RWPE1 (cell line): ENCODE results near the gene DONSON.

Experiments used
- CTCF ChIA-PET: fragments of 350-600 bp; sonication (Branson Sonifier 250); formaldehyde crosslinking; extraction: SDS; loops from one replicate; lab custom pipeline; 2021; lab: Yijun Ruan, JAX
- POLR2A ChIA-PET: fragments of 400-600 bp; formaldehyde crosslinking; extraction: SDS; loops from one replicate; lab custom pipeline; 2020; ENCODE audit warnings: antibody characterized with exemption; ENCODE audit not compliant: low non-redundant PET; lab: Yijun Ruan, JAX
- DNase-seq: peaks from one replicate; pipeline ENCODE4 v3.0.0; 2012; ENCODE audit warnings: low spot score
- H3K27ac ChIP-seq: fragments of 450-650 bp; 2 replicates; pipeline ENCODE4 v1.5.1; 2017
- TF ChIP-seq, protein P1 (sequence below): fragments of 450-650 bp; conservative IDR thresholded peaks from 2 replicates; pipeline ENCODE4 v1.5.1; 2017; ENCODE audit warnings: low read depth, mild to moderate bottlenecking

The DONSON gene

DNA sequence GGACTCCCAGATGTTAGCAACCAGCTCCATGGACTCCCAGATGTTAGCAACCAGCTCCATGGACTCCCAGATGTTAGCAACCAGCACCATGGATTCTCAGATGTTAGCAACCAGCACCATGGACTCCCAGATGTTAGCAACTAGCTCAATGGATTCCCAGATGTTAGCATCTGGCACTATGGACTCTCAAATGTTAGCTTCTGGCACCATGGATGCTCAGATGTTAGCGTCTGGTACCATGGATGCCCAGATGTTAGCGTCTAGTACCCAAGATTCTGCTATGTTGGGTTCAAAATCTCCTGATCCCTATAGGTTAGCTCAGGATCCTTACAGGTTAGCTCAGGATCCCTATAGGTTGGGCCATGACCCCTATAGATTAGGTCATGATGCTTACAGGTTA lies 36.8 kb downstream of the DONSON start:
- no peak overlapping the region for H3K27ac ChIP-seq
- TF ChIP-seq, protein P1, sequence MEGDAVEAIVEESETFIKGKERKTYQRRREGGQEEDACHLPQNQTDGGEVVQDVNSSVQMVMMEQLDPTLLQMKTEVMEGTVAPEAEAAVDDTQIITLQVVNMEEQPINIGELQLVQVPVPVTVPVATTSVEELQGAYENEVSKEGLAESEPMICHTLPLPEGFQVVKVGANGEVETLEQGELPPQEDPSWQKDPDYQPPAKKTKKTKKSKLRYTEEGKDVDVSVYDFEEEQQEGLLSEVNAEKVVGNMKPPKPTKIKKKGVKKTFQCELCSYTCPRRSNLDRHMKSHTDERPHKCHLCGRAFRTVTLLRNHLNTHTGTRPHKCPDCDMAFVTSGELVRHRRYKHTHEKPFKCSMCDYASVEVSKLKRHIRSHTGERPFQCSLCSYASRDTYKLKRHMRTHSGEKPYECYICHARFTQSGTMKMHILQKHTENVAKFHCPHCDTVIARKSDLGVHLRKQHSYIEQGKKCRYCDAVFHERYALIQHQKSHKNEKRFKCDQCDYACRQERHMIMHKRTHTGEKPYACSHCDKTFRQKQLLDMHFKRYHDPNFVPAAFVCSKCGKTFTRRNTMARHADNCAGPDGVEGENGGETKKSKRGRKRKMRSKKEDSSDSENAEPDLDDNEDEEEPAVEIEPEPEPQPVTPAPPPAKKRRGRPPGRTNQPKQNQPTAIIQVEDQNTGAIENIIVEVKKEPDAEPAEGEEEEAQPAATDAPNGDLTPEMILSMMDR = no peak
- DNase-seq = no peak
- ChIA-PET POLR2A (no interaction called here), CTCF (no interaction called here)

DNA sequence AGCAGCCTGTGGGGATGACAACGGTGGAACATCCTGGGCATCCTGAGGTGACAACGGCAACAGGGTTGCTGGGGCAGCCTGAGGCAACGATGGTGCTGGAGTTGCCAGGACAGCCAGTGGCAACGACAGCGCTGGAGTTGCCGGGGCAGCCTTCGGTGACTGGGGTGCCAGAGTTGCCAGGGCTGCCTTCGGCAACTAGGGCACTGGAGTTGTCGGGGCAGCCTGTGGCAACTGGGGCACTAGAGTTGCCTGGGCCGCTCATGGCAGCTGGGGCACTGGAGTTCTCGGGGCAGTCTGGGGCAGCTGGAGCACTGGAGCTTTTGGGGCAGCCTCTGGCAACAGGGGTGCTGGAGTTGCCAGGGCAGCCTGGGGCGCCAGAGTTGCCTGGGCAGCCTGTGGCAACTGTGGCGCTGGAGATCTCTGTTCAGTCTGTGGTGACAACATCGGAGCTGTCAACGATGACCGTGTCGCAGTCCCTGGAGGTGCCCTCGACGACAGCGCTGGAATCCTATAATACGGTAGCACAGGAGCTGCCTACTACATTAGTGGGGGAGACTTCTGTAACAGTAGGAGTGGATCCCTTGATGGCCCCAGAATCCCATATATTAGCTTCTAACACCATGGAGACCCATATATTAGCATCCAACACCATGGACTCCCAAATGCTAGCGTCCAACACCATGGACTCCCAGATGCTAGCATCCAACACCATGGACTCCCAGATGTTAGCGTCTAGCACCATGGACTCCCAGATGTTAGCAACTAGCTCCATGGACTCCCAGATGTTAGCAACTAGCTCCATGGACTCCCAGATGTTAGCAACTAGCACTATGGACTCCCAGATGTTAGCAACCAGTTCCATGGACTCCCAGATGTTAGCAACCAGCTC lies 37.5 kb downstream of the DONSON start:
- ChIA-PET POLR2A (no interaction called here), CTCF (no interaction called here)
- H3K27ac ChIP-seq = no peak overlapping the region
- TF ChIP-seq, protein P1 = no peak
- DNase-seq = no peak

DNA sequence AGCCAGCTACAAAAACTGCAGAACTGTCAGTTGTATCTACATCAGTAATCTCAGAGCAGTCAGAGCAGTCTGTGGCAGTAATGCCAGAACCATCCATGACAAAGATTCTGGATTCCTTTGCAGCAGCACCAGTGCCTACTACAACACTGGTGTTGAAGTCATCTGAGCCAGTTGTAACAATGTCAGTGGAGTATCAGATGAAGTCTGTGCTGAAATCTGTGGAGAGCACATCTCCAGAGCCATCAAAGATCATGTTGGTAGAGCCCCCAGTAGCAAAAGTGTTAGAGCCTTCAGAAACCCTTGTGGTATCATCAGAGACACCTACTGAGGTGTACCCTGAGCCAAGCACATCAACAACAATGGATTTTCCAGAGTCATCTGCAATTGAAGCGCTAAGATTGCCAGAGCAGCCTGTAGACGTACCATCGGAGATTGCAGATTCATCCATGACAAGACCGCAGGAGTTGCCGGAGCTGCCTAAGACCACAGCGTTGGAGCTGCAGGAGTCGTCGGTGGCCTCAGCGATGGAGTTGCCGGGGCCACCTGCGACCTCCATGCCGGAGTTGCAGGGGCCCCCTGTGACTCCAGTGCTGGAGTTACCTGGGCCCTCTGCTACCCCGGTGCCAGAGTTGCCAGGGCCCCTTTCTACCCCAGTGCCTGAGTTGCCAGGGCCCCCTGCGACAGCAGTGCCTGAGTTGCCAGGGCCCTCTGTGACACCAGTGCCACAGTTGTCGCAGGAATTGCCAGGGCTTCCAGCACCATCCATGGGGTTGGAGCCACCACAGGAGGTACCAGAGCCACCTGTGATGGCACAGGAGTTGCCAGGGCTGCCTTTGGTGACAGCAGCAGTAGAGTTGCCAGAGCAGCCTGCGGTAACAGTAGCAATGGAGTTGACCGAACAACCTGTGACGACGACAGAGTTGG lies 38.4 kb downstream of the DONSON start:
- CTCF ChIA-PET = no interaction called here
- POLR2A ChIA-PET = no interaction called here
- TF ChIP-seq, protein P1 = no peak
- H3K27ac ChIP-seq = no peak overlapping the region
- DNase-seq = no peak

DNA sequence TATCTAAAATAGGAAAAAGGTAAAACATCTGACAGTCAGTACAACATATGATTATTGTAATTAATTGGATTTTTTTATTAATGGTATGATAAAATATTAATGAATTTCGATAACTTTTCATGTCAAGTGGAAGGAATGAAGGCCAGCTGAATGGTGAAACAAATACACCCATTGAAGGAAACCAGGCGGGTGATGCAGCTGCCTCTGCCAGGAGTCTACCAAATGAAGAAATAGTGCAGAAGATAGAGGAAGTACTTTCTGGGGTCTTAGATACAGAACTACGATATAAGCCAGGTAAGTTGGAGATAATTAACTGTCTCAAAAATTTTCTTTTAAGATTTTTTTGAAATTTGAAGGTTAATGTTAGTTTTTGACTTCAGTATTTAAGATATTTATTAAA lies 42.4 kb downstream of the DONSON start:
- no peak for DNase-seq
- ChIA-PET CTCF (no interaction called here), POLR2A (no interaction called here)
- TF ChIP-seq, protein P1 = no peak
- no peak overlapping the region for H3K27ac ChIP-seq

DNA sequence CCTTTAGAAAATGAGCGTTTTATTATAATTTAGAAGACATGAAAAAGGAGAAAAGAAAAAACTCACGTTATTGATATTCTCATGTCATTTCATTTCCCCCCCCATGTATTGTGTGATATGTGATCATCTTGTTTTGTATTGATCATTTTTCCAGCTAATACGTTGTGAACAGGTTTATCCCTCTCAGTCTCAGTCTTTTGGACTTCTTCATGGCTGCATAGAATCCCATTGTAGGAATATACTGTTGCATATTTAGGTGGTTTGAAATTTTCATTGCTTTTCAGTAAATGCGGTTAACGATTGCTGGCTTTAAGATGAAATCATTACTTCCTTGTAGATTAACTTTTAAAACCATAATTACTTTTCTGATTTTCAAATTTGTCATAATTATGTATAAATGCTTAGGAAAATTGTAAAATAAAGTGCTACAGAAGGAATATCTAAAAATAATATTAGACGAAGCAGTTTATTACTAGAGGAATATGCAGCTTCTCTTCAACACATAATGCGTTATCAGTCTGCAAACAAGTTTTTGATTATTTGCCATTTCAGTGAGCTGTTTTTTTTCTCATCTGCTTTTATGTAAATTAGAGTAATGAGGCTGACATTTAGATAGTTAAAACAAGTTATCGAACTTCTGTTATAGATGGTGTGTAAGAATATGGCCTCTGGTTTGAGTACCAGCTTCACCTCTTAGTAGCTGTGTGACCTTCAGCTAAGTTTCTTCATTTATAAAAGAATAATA lies 43.9 kb downstream of the DONSON start:
- CTCF ChIA-PET = interaction anchor here (0.7 kb wide), 2 partner anchors 17 to 943 kb away, joined by 4 to 5 read pairs; no protein-coding TSS in a partner anchor
- H3K27ac ChIP-seq = no peak overlapping the region
- no peak for DNase-seq
- POLR2A ChIA-PET = no interaction called here
- TF ChIP-seq, protein P1 = no peak
